Measurements from ENCODE around the gene IRF2BPL. TPM values are rescaled to one million over a fixed set of nuclear protein-coding genes. Genes with fewer than 3 reads are reported as not detected.

Gene IRF2BPL
- total RNA-seq, 2 donors from 2014 or later: 42.0 to 51.1 TPM

GRCh38 chr14:77033622-77034589, 5.4 kb upstream of the IRF2BPL start:
- H3K36me3 ChIP-seq: no peaks in the 10 kb centered on the region
- no peaks in the 10 kb centered on the region for H3K9me3 ChIP-seq
- peaks cover 0 to 83% of the 10 kb centered on the region in 2 donors for H3K4me1 ChIP-seq
- DNase-seq (ENCODE audit: low spot score): peak; percentile 89
- peak overlapping the region; percentile 43 to 60 for H3K4me3 ChIP-seq
- peak overlapping the region; percentile 99 to 100 for H3K27ac ChIP-seq
- TF ChIP-seq CTCF (IDR thresholded peaks at IDR 0.05): peak in 1 of 2 donors; percentile 27
- no peaks in the 10 kb centered on the region for H3K27me3 ChIP-seq

GRCh38 chr14:77032844-77033621, 4.5 kb upstream of the IRF2BPL start:
- Histone ChIP-seq H3K4me1 (peaks cover 0 to 75% of the 10 kb centered on the region in 2 donors), H3K36me3 (no peaks in the 10 kb centered on the region), H3K27ac (peak overlapping the region; percentile 99 to 100), H3K9me3 (no peaks in the 10 kb centered on the region), H3K27me3 (no peaks in the 10 kb centered on the region), H3K4me3 (peak overlapping the region; percentile 43 to 60)
- no peak for TF ChIP-seq CTCF (IDR thresholded peaks at IDR 0.05)
- peak; percentile 98 for DNase-seq (ENCODE audit: low spot score)

GRCh38 chr14:77032491-77032843, 4.0 kb upstream of the IRF2BPL start:
- Histone ChIP-seq H3K27me3 (no peaks in the 10 kb centered on the region), H3K36me3 (no peaks in the 10 kb centered on the region), H3K27ac (peak overlapping the region; percentile 99 to 100), H3K4me1 (peaks cover 0 to 69% of the 10 kb centered on the region in 2 donors), H3K9me3 (no peaks in the 10 kb centered on the region), H3K4me3 (peak overlapping the region; percentile 5 to 60)
- no peak for DNase-seq (ENCODE audit: low spot score)
- no peak for TF ChIP-seq CTCF (IDR thresholded peaks at IDR 0.05)

- no peaks in the 10 kb centered on the region for H3K9me3 ChIP-seq
Measured at GRCh38 chr14:77031759-77032490, 3.4 kb upstream of the IRF2BPL start.

More at GRCh38 chr14:77031759-77032490, 3.4 kb upstream of the IRF2BPL start:
- no peak for TF ChIP-seq CTCF (IDR thresholded peaks at IDR 0.05)
- H3K4me1 ChIP-seq: peaks cover 0 to 64% of the 10 kb centered on the region in 2 donors
- no peaks in the 10 kb centered on the region for H3K27me3 ChIP-seq
- peak overlapping the region; percentile 99 to 100 for H3K27ac ChIP-seq
- H3K36me3 ChIP-seq: no peaks in the 10 kb centered on the region
- no peak for DNase-seq (ENCODE audit: low spot score)
- peak overlapping the region in 1 of 2 donors; percentile 60 for H3K4me3 ChIP-seq

All from right atrium auricular region (tissue), 2 donors.